ENCODE results near the gene DERL3. TPM values are rescaled to one million over a fixed set of nuclear protein-coding genes. Genes with fewer than 3 reads are reported as not detected.

DERL3 gene
- total RNA-seq = 1 to 10 TPM; 1.2 to 3.9 (median 2.8) TPM
- total RNA-seq (2013) = 0.52 TPM
- 0.52 to 8.4 (median 2.6) reads per million in 29 experiments for total RNA-seq

DNA sequence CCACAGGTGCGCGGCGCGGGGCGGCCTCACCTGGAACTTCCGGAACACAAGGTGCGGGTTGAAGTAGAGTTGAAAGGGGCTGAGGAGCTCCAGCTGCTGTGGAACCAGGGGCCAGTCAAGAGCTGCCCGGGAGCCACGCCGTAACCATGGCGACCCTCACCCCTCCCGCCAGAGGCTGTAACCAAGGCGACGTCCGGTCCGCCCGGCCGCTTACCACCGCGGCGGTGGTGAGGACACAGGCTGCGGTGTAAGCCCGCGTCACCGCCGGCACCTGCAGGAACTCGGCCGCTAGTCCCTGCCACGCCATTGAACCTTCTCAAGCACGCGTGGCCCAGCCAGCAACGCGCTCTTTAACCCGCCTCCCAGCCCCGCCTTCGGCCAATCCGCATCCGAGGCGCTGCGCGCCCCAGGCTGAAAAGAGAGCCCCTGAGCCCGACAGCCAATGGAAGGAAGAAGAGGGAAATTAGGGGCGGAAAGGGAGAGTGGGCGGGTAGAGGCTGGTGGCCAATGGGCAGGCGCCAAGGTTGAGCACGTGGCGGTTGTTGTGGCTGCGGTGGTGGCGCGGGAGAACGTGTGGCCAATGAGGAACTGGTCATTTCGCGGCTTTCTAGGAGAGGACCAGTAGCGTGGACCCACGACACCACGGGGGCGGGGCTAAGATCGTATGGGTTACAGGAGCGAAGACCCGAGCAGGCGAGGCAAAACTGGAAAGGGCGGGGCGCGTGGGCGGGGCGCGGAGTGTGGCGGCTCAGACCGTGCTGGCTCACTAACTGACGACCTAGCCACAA lies at the start of gene DERL3:
TSS of gene DERL3 (minus strand) at position 326 of the 788 bp plus-strand sequence. CDS start at position 307, 19 bp downstream.
- ATAC-seq (replicated peaks in 1 of 4) (peak; percentile 91 to 94 (median 92)), DNase-seq (peak; percentile 86 to 96 (median 91))
- peaks cover 0 to 23% of the 10 kb centered on the region in 2 experiments for H3K4me1 ChIP-seq (ENCODE audit: control insufficient read depth in 1 of 2, extremely low read depth in 1 of 2, insufficient read depth in 2 of 2, low read length in 2 of 2)
- peak within 1 kb of the TSS; percentile 59 to 88 for H3K27ac Mint-ChIP-seq
- H3K4me1 Mint-ChIP-seq = peaks cover 15 to 24% (median 21%) of the 10 kb centered on the region in 3 donors
- H3K36me3 Mint-ChIP-seq = peaks cover 2% of the 10 kb centered on the region
- peaks cover 0 to 2% of the 10 kb centered on the region in 2 experiments for H3K27me3 ChIP-seq (replicated peaks in 1 of 2; ENCODE audit: control insufficient read depth in 2 of 2, extremely low read depth in 1 of 2, insufficient read depth in 2 of 2, low read length in 1 of 2)
- H3K4me3 Mint-ChIP-seq = peak within 1 kb of the TSS; percentile 87 to 95 (median 89)
- H3K4me3 ChIP-seq (ENCODE audit: control insufficient read depth in 1 of 2, extremely low read depth in 1 of 2, low read length in 1 of 2) = peak within 1 kb of the TSS; percentile 60 to 69
- H3K9me3 ChIP-seq = no peaks in the 10 kb centered on the region
- no peaks in the 10 kb centered on the region for H3K27me3 Mint-ChIP-seq
- CTCF ChIA-PET = interaction anchor here in 1 of 2 donors (0.6 kb wide), 1 partner anchor 9 kb away, joined by 4 read pairs; no protein-coding TSS in a partner anchor
- H3K36me3 ChIP-seq (ENCODE audit: control insufficient read depth in 2 of 2, extremely low read depth in 1 of 2, insufficient read depth in 1 of 2, low read length in 1 of 2) = peaks cover 9 to 14% of the 10 kb centered on the region in 2 donors
- POLR2A ChIA-PET = no interaction called here
- H3K27ac ChIP-seq (ENCODE audit: low read length) = peak within 1 kb of the TSS; percentile 10
- no peaks in the 10 kb centered on the region for H3K9me3 Mint-ChIP-seq
- under 1% methylated on average over 63 of the region's 70 CpGs for WGBS (ENCODE audit: insufficient coverage)

DNA sequence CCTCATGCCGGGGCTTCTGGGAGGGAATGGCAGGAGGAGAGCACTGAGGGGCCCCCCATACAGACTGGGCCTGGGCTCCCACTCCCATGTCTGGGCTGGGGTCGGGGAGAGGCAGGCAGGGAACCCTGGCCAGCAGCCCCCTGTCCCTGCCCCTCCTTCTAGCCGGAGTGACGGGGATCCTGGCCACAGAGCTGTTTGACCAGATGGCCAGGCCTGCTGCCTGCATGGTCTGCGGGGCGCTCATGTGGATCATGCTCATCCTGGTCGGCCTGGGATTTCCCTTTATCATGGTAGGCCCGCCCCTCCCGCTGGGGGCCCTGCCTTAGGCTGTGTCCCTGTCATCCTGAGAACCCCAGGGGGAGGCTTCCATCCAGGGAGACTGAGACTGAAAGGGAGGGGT lies 45.3 kb upstream of the DERL3 start:
- POLR2A ChIA-PET = no interaction called here

DNA sequence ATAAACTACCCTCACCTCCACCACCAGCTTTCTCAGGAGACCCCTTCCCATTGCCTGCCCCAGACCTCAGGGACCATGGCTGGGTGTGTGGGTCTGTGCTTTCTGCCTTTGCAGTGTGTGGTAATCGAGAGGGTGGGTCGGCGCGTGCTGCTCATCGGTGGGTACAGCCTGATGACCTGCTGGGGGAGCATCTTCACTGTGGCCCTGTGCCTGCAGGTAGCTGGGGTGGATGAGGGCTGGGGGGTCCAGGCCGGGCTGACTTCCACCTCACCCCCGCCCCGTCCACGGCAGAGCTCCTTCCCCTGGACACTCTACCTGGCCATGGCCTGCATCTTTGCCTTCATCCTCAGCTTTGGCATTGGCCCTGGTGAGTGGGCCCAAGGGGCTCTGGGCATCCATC lies 44.9 kb upstream of the DERL3 start:
- POLR2A ChIA-PET = no interaction called here
- no peaks in the 10 kb centered on the region for H3K9me3 ChIP-seq

More for the DNA sequence above, 45.3 kb upstream of the DERL3 start:
- ATAC-seq (replicated peaks in 1 of 4) (no peak), DNase-seq (no peak)
- no peak overlapping the region for H3K4me3 ChIP-seq (ENCODE audit: control insufficient read depth in 1 of 2, extremely low read depth in 1 of 2, low read length in 1 of 2)
- Mint-ChIP-seq H3K27ac (no peak overlapping the region), H3K27me3 (no peaks in the 10 kb centered on the region), H3K36me3 (peaks cover 11% of the 10 kb centered on the region), H3K9me3 (no peaks in the 10 kb centered on the region), H3K4me1 (no peaks in the 10 kb centered on the region), H3K4me3 (no peak overlapping the region)
- peaks cover 3 to 4% of the 10 kb centered on the region in 2 donors for H3K36me3 ChIP-seq (ENCODE audit: control insufficient read depth in 2 of 2, extremely low read depth in 1 of 2, insufficient read depth in 1 of 2, low read length in 1 of 2)
- H3K9me3 ChIP-seq = no peaks in the 10 kb centered on the region
- H3K4me1 ChIP-seq (ENCODE audit: control insufficient read depth in 1 of 2, extremely low read depth in 1 of 2, insufficient read depth in 2 of 2, low read length in 2 of 2) = no peaks in the 10 kb centered on the region
- no peak overlapping the region for H3K27ac ChIP-seq (ENCODE audit: low read length)
- no peaks in the 10 kb centered on the region for H3K27me3 ChIP-seq (replicated peaks in 1 of 2; ENCODE audit: control insufficient read depth in 2 of 2, extremely low read depth in 1 of 2, insufficient read depth in 2 of 2, low read length in 1 of 2)
- CTCF ChIA-PET = no interaction called here
- WGBS (ENCODE audit: insufficient coverage) = 93% methylated on average over 9 of the region's 9 CpGs

DNA sequence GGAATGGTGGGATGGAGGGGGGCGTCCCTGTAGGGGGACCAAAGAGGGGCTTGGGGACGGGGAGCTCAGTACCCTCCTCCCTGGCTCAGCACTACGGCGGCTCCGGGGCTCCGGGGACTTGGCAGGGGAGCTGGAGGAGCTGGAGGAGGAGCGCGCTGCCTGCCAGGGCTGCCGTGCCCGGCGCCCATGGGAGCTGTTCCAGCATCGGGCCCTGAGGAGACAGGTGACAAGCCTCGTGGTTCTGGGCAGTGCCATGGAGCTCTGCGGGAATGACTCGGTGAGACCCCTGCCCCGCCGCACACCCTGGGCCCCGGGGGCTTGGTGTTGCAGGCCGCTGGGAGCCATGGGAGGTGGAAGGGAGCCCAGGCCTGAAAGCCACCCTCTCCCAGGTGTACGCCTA lies 43.6 kb upstream of the DERL3 start:
- CTCF ChIA-PET = no interaction called here
- Mint-ChIP-seq H3K27me3 (no peaks in the 10 kb centered on the region), H3K4me3 (no peak overlapping the region), H3K36me3 (peaks cover 19% of the 10 kb centered on the region), H3K9me3 (no peaks in the 10 kb centered on the region), H3K27ac (no peak overlapping the region), H3K4me1 (no peaks in the 10 kb centered on the region)
- POLR2A ChIA-PET = no interaction called here
- no peaks in the 10 kb centered on the region for H3K27me3 ChIP-seq (replicated peaks in 1 of 2; ENCODE audit: control insufficient read depth in 2 of 2, extremely low read depth in 1 of 2, insufficient read depth in 2 of 2, low read length in 1 of 2)
- no peaks in the 10 kb centered on the region for H3K9me3 ChIP-seq
- no peaks in the 10 kb centered on the region for H3K4me1 ChIP-seq (ENCODE audit: control insufficient read depth in 1 of 2, extremely low read depth in 1 of 2, insufficient read depth in 2 of 2, low read length in 2 of 2)
- 86% methylated on average over 11 of the region's 20 CpGs for WGBS (ENCODE audit: insufficient coverage)
- peaks cover 3 to 4% of the 10 kb centered on the region in 2 donors for H3K36me3 ChIP-seq (ENCODE audit: control insufficient read depth in 2 of 2, extremely low read depth in 1 of 2, insufficient read depth in 1 of 2, low read length in 1 of 2)
- no peak overlapping the region for H3K27ac ChIP-seq (ENCODE audit: low read length)
- no peak for ATAC-seq (replicated peaks in 1 of 4)
- H3K4me3 ChIP-seq (ENCODE audit: control insufficient read depth in 1 of 2, extremely low read depth in 1 of 2, low read length in 1 of 2) = no peak overlapping the region
- no peak for DNase-seq

More for the DNA sequence above, 44.9 kb upstream of the DERL3 start:
- no peak for DNase-seq
- H3K27ac ChIP-seq (ENCODE audit: low read length) = no peak overlapping the region
- Mint-ChIP-seq H3K4me1 (no peaks in the 10 kb centered on the region), H3K27ac (no peak overlapping the region), H3K9me3 (no peaks in the 10 kb centered on the region), H3K27me3 (no peaks in the 10 kb centered on the region), H3K36me3 (peaks cover 13% of the 10 kb centered on the region), H3K4me3 (no peak overlapping the region)
- H3K36me3 ChIP-seq (ENCODE audit: control insufficient read depth in 2 of 2, extremely low read depth in 1 of 2, insufficient read depth in 1 of 2, low read length in 1 of 2) = peaks cover 3 to 4% of the 10 kb centered on the region in 2 donors
- CTCF ChIA-PET = no interaction called here
- ATAC-seq (replicated peaks in 1 of 4) = no peak
- no peaks in the 10 kb centered on the region for H3K27me3 ChIP-seq (replicated peaks in 1 of 2; ENCODE audit: control insufficient read depth in 2 of 2, extremely low read depth in 1 of 2, insufficient read depth in 2 of 2, low read length in 1 of 2)
- no peak overlapping the region for H3K4me3 ChIP-seq (ENCODE audit: control insufficient read depth in 1 of 2, extremely low read depth in 1 of 2, low read length in 1 of 2)
- H3K4me1 ChIP-seq (ENCODE audit: control insufficient read depth in 1 of 2, extremely low read depth in 1 of 2, insufficient read depth in 2 of 2, low read length in 2 of 2) = no peaks in the 10 kb centered on the region
- WGBS (ENCODE audit: insufficient coverage) = no CpG with 5 or more reads among the region's 9 CpGs

DNA sequence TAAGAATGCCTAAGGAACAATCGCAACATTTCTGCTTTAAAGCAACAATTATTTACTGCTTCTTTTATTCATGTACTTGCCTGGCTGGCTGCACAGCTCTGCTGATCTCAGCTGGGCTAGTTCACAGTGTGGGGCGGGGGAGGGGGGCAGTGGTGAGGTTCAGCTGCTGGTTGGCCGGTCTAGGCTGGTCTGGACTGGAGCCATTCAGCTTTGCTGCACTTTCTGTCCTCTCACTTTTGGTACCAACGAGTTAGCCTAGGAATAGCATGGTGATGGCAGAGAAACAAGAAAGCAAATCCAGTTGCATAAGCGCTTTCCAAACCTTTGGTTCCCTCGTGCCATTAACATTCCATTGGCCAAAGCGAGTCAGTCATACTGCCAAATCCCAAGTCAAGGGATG lies 39.4 kb upstream of the DERL3 start:
- no peak overlapping the region for H3K4me3 Mint-ChIP-seq
- Histone ChIP-seq H3K27ac (ENCODE audit: low read length) (no peak overlapping the region), H3K9me3 (no peaks in the 10 kb centered on the region), H3K36me3 (ENCODE audit: control insufficient read depth in 2 of 2, extremely low read depth in 1 of 2, insufficient read depth in 1 of 2, low read length in 1 of 2) (peaks cover 0 to 15% of the 10 kb centered on the region in 2 donors), H3K4me3 (ENCODE audit: control insufficient read depth in 1 of 2, extremely low read depth in 1 of 2, low read length in 1 of 2) (no peak overlapping the region), H3K4me1 (ENCODE audit: control insufficient read depth in 1 of 2, extremely low read depth in 1 of 2, insufficient read depth in 2 of 2, low read length in 2 of 2) (no peaks in the 10 kb centered on the region), H3K27me3 (replicated peaks in 1 of 2; ENCODE audit: control insufficient read depth in 2 of 2, extremely low read depth in 1 of 2, insufficient read depth in 2 of 2, low read length in 1 of 2) (no peaks in the 10 kb centered on the region)
- 85% methylated on average over 6 of the region's 7 CpGs for WGBS (ENCODE audit: insufficient coverage)
- no peaks in the 10 kb centered on the region for H3K27me3 Mint-ChIP-seq
- no peaks in the 10 kb centered on the region for H3K9me3 Mint-ChIP-seq
- POLR2A ChIA-PET = no interaction called here
- no peak for DNase-seq
- no peak overlapping the region for H3K27ac Mint-ChIP-seq
- CTCF ChIA-PET = no interaction called here
- ATAC-seq (replicated peaks in 1 of 4) = no peak
- H3K4me1 Mint-ChIP-seq = no peaks in the 10 kb centered on the region
- H3K36me3 Mint-ChIP-seq = peaks cover 36% of the 10 kb centered on the region

DNA sequence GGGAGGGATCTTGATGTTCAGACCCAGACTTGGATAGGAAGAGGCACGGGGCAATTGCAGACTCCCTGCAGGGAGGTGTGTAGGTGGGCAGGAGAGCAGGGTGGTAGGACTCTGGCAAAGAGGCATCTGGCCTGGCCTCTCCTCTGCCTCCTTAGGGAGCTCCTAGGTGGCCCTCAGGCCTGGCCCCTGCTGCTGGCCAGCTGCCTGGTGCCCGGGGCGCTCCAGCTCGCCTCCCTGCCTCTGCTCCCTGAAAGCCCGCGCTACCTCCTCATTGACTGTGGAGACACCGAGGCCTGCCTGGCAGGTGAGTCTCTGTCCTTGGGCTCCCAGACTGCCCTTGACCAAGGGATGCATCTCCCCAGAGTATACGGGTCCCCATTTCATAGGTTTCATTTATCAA lies 38.8 kb upstream of the DERL3 start:
- peaks cover 36% of the 10 kb centered on the region for H3K36me3 Mint-ChIP-seq
- 94% methylated on average over 8 of the region's 8 CpGs for WGBS (ENCODE audit: insufficient coverage)
- no peaks in the 10 kb centered on the region for H3K4me1 Mint-ChIP-seq
- no peak overlapping the region for H3K4me3 Mint-ChIP-seq
- Histone ChIP-seq H3K9me3 (no peaks in the 10 kb centered on the region), H3K27me3 (replicated peaks in 1 of 2; ENCODE audit: control insufficient read depth in 2 of 2, extremely low read depth in 1 of 2, insufficient read depth in 2 of 2, low read length in 1 of 2) (no peaks in the 10 kb centered on the region), H3K4me3 (ENCODE audit: control insufficient read depth in 1 of 2, extremely low read depth in 1 of 2, low read length in 1 of 2) (no peak overlapping the region), H3K27ac (ENCODE audit: low read length) (no peak overlapping the region), H3K4me1 (ENCODE audit: control insufficient read depth in 1 of 2, extremely low read depth in 1 of 2, insufficient read depth in 2 of 2, low read length in 2 of 2) (no peaks in the 10 kb centered on the region), H3K36me3 (ENCODE audit: control insufficient read depth in 2 of 2, extremely low read depth in 1 of 2, insufficient read depth in 1 of 2, low read length in 1 of 2) (peaks cover 0 to 15% of the 10 kb centered on the region in 2 donors)
- H3K27me3 Mint-ChIP-seq = no peaks in the 10 kb centered on the region
- CTCF ChIA-PET = no interaction called here
- DNase-seq (no peak), ATAC-seq (replicated peaks in 1 of 4) (no peak)
- POLR2A ChIA-PET = no interaction called here
- H3K27ac Mint-ChIP-seq = no peak overlapping the region
- no peaks in the 10 kb centered on the region for H3K9me3 Mint-ChIP-seq

Data from T-cell (primary cell).